ENCODE measurements around the gene WSCD2. TPM values are rescaled to one million over a fixed set of nuclear protein-coding genes. Genes with fewer than 3 reads are reported as not detected.

WSCD2 gene
- total RNA-seq, 1 donor from 2014 or later = 2.0 TPM

- no peak for DNase-seq
These were observed 107.3 kb downstream of the WSCD2 start for GRCh38 chr12:108236366-108236765.

DNA sequence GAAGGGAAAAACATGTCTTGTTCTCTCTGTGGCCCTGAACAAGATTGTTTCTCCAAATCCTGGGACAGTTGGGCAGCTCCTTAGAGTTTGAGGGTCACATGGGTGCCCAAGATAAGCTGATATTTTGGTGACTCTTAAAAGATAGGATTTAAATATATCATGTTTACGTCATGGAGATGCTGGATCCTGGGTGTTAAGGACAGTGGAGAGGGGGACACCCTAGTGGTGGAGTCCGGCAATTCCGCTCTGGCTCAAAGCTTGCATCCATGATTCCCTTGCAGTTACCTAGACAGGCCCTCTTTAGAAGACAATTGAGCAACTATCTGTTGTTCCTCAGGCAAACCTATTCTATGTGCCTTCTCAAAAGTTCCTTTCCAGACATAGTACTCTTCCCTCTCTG lies 108.2 kb downstream of the WSCD2 start:
- no peak for DNase-seq

- DNase-seq = no peak
These were observed 109.4 kb downstream of the WSCD2 start for GRCh38 chr12:108238474-108238873.

GRCh38 chr12:108239378-108239777 lies 110.3 kb downstream of the WSCD2 start:
- DNase-seq = no peak

GRCh38 chr12:108240027-108240785 lies 111.1 kb downstream of the WSCD2 start:
- no peak for DNase-seq

GRCh38 chr12:108240928-108241327 lies 111.8 kb downstream of the WSCD2 start:
- DNase-seq = no peak

GRCh38 chr12:108241986-108242703 lies 113.1 kb downstream of the WSCD2 start:
- DNase-seq = no peak

GRCh38 chr12:108247130-108247529 lies 118.0 kb downstream of the WSCD2 start:
- DNase-seq = no peak

DNA sequence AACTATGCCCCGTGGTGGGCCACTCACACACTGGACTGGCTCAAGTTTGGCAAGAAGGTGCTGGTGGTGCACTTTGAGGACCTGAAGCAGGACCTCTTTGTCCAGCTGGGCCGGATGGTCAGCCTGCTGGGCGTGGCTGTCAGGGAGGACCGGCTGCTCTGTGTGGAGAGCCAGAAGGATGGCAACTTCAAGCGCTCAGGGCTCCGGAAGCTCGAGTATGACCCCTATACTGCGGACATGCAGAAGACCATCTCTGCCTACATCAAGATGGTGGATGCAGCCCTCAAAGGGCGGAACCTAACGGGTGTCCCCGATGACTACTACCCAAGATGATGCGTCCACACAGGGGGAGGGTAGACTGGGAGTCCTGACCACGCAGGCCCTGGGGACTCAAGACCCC lies 118.9 kb downstream of the WSCD2 start:
- no peak for DNase-seq

DNA sequence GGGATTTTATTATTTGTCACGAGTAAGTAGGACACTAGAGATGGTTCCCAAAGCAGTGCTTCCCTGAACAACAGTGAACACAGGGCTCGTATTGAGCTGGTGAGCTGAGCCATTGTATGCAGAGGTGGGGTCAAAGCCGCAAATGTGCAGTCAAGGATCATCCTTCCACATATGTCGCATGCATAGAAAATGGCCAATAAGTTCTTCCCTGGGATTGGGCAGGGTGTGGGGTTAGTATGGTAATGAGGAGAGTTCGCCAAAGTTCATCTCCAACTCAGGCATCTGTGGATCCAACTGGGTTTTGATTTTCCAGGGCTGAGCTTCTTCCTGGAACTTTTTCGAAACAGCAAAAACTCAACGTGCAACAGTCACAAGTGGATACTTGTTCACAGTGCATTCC lies 123.4 kb downstream of the WSCD2 start:
- no peak for DNase-seq

DNA sequence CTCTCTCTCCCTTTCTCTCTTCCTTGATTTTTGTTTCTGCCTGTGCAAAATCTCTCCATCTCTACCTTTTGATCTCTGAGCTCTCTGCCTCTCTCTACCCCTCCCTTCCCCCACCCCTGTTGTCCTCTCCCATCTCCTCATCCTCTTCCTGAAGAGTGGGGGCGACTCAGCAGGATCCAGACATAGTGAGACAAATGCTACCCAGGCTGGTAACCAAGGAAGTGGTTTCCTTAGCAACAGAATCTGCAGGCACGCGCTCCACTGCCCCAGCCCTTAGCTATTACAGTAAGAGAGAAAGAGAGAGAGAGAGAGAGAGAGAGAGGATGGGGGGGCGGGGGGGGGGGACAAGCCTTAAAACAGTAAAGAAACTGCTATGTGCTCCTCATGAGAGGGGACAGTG lies 124.5 kb downstream of the WSCD2 start:
- no peak for DNase-seq

DNA sequence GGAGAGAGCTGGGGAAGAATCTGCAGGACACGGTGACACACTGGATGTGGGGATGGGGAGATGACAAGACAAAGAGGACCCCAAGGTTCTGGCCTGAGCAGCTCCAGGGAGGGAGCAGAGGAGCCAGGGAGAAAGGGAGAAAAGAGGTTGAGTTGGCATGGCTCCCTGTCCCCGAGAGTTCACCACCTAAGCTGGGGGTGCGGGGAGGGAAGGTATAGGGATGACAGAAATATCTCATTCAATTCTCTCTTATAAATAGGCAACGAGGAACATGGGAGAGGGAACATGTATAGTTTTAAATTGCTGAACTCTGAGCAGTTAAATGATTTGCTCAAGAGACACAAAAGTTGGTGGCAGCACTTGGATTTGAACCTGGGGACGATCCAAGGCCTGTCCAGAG lies 124.9 kb downstream of the WSCD2 start:
- DNase-seq = no peak

DNA sequence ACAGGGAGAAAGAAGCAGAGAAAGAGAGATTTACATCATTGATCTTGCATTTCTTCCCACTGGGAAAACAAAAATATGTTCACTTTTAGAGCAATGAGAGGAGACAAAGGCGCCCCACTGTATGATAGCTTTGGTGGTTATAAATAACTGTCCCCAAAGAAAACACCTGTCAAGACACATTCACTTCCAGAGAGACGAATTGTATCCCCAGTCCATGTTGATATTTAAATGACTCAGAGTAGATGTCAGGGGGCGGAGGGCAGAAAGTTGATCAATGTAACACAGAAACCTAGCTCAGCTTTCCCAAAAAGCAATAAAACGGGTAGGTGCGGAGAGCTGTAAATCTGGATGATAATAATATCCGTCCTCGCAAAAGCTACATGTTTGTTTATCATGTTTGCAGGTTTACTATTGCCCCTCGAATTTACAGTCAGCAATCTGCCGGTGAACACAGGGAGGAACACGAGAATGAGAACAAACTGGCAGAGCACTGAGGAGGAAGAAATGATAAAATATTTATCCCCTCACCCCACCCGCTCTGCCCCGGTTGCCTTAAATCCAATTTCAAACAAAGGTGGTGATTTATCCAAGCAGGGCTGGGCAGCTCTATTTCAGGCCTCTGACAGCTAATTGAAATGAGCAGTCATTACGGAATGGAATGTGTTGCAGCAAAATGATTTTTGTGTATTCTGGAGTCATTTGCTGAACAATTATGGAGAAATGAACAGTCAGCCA lies 125.6 kb downstream of the WSCD2 start:
- no peak for DNase-seq

GRCh38 chr12:108255252-108255602 lies 126.1 kb downstream of the WSCD2 start:
- no peak for DNase-seq

GRCh38 chr12:108257004-108257403 lies 127.9 kb downstream of the WSCD2 start:
- DNase-seq = no peak

DNA sequence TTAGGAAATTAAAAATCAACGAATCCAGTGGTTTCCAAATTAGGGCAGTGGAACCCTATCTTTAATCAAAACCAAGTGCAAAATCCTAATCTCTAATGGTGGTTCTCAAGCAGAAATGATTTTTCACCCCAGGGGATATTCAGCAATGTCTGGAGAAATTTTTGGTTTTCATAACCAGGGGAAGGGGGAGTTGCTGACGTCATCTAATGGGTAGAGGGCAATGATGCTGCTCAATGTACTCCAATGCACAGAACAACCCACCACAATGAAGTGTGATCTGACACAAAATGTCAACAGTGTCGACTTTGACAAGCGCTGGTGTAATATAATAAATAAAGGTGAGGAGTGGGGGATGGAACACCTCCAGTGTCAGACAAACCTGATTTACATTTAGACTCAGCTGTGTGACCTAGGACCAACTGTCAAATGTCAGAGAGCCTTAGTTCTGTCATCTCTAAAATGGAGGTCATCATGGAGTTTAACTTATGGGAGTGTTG lies 128.6 kb downstream of the WSCD2 start:
- no peak for DNase-seq

- DNase-seq = no peak
These were observed 131.0 kb downstream of the WSCD2 start for GRCh38 chr12:108260039-108260438.

- no peak for DNase-seq
These were observed 131.9 kb downstream of the WSCD2 start for GRCh38 chr12:108260969-108261368.

- no peak for DNase-seq
These were observed 136.4 kb downstream of the WSCD2 start for GRCh38 chr12:108265505-108265904.

- no peak for DNase-seq
These were observed 137.0 kb downstream of the WSCD2 start for GRCh38 chr12:108266131-108266530.

DNA sequence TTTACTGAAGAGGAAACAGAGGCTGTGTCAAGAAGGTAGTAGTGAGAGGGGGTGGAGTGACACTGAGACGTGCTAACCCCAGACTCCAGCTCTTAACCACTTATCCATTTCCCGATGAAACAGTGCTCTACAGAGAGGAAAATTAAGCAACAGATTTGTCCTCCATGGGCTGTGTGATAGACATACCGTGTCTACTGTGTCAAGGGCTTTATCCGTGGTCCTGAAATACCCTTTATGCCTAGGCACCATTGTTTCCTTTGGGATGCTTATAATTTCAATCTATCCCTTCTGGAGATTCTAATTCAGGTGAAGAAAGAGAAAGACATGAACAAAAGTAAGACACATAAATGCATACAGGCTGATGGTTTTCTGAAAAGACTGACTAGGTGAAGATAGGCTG lies 138.4 kb downstream of the WSCD2 start:
- DNase-seq = no peak

DNA sequence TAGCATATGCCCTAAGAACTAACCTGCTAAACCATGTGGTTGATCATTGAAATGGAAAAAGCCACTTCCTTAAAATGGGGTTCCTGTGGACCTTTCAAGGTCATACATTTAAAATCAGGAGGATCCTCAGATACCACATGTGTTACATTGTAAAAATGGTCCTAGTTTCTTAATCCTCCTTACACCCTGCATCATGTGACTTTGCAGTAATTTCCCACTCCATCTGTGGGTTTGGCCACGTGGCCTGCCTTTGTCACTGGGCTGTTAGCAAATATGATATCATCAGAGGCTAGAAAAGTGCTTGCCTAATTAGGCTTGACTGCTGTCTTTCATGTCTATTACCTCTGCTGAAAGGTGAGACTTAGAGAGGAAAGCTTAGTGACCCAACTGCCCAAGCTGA lies 139.3 kb downstream of the WSCD2 start:
- no peak for DNase-seq

DNA sequence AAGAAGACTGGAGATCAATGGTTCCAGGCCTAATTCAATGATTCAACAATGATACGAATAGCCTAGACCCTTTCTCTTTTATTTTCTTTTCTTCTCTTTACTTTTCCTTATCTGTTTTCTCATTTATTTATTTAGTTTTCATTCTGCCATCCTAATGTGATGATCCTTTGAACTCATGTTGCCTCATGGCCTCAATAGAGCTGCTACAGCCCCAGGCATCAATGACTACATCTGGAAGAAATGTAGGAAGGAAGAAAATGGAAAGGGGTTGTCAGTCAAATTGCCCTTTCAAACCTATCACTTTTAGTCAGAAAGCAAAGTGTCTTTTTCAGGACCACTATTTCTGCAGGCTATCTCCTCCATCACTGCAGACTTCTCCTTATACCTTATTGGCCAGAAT lies 140.1 kb downstream of the WSCD2 start:
- DNase-seq = no peak

All from skin of body (tissue), 2 donors.